Astrocyte (in vitro differentiated cells and primary cell): ENCODE measurements around the gene TGIF2. TPM values are rescaled to one million over a fixed set of nuclear protein-coding genes. Genes with fewer than 3 reads are reported as not detected.

ENCODE experiments used
- DNase-seq: peaks from one replicate; pipeline ENCODE4 v3.0.0-alpha.2; 2010; ENCODE audit warnings: low read depth
- FAIRE-seq: peaks from 2 replicates; lab custom pipeline; 2011; peaks lifted over from hg19 to GRCh38; lab: Jason Lieb, UNC
- H2AFZ ChIP-seq: 2 replicates; pipeline ENCODE4 v1.6.0; 2012; ENCODE audit warnings: low read depth, low read length, inconsistent platforms
- H3K27ac ChIP-seq: 2 replicates; pipeline ENCODE4 v1.5.1; 2011; ENCODE audit warnings: low read depth, low read length, inconsistent platforms
- H3K27me3 ChIP-seq: 2 replicates; pipeline ENCODE4 v1.6.0; 2011; ENCODE audit warnings: low read length, inconsistent platforms; ENCODE audit not compliant: insufficient read depth
- H3K36me3 ChIP-seq: 2 replicates; pipeline ENCODE4 v1.5.1; 2011; ENCODE audit warnings: low read length, inconsistent platforms; ENCODE audit not compliant: insufficient read depth
- H3K4me1 ChIP-seq: 2 replicates; pipeline ENCODE4 v1.5.1; 2011; ENCODE audit warnings: low read length, inconsistent platforms; ENCODE audit not compliant: insufficient read depth
- H3K4me2 ChIP-seq: 2 replicates; pipeline ENCODE4 v1.6.0; 2012; ENCODE audit warnings: low read length, inconsistent platforms
- H3K4me3 ChIP-seq: 2 replicates; pipeline ENCODE4 v1.5.1; 2011; ENCODE audit warnings: low read depth, mild to moderate bottlenecking, low read length, inconsistent platforms; ENCODE audit not compliant: insufficient read depth
- H3K79me2 ChIP-seq: 2 replicates; pipeline ENCODE4 v1.6.0; 2012; ENCODE audit warnings: mild to moderate bottlenecking, low read length, inconsistent platforms; ENCODE audit not compliant: insufficient read depth
- H3K9ac ChIP-seq: 2 replicates; pipeline ENCODE4 v1.6.0; 2012; ENCODE audit warnings: mild to moderate bottlenecking, low read length, inconsistent platforms
- H3K9me3 ChIP-seq: 2 replicates; pipeline ENCODE4 v1.5.1; 2012; ENCODE audit warnings: low read depth, mild to moderate bottlenecking, low read length, inconsistent platforms; ENCODE audit not compliant: insufficient read depth
- H4K20me1 ChIP-seq: 2 replicates; pipeline ENCODE4 v1.6.0; 2012; ENCODE audit warnings: low read length, inconsistent platforms; ENCODE audit not compliant: insufficient read depth
- H3K27ac Mint-ChIP-seq: one replicate; pipeline ENCODE4 v1.8.0; 2021; ENCODE audit warnings: mild to moderate bottlenecking, mixed read lengths; ENCODE audit not compliant: unreplicated experiment
- H3K27me3 Mint-ChIP-seq: one replicate; pipeline ENCODE4 v1.8.0; 2021; ENCODE audit warnings: low read depth, mixed read lengths; ENCODE audit not compliant: unreplicated experiment
- H3K36me3 Mint-ChIP-seq: one replicate; pipeline ENCODE4 v1.8.0; 2021; ENCODE audit warnings: low read depth, mixed read lengths; ENCODE audit not compliant: unreplicated experiment
- H3K4me1 Mint-ChIP-seq: one replicate; pipeline ENCODE4 v1.8.0; 2021; ENCODE audit warnings: low read depth, mixed read lengths; ENCODE audit not compliant: unreplicated experiment
- H3K4me3 Mint-ChIP-seq: one replicate; pipeline ENCODE4 v1.8.0; 2021; ENCODE audit warnings: mild to moderate bottlenecking, moderate library complexity, mixed read lengths; ENCODE audit not compliant: unreplicated experiment
- H3K9me3 Mint-ChIP-seq: one replicate; pipeline ENCODE4 v1.8.0; 2021; ENCODE audit warnings: mild to moderate bottlenecking, mixed read lengths; ENCODE audit not compliant: unreplicated experiment
- CTCF ChIP-seq: IDR thresholded peaks from 2 replicates; pipeline ENCODE4 v1.5.1; 2011; ENCODE audit warnings: low read depth, mild to moderate bottlenecking, inconsistent platforms, low read length, moderate library complexity; ENCODE audit not compliant: insufficient read depth
- EZH2 ChIP-seq: IDR thresholded peaks from 2 replicates; pipeline ENCODE4 v1.6.1; 2012; ENCODE audit warnings: mild to moderate bottlenecking, low read length, inconsistent platforms; ENCODE audit not compliant: insufficient read depth
- total RNA-seq: library from RNA; stranded (reverse); gene quantifications from 2 replicates; pipeline ENCODE4 v1.2.1, GENCODE V29; 2021

Gene TGIF2
- total RNA-seq, 1 donor from 2014 or later, result 24.4 TPM

- H3K36me3 Mint-ChIP-seq, result peaks cover 18% of the 10 kb centered on the region
- no peaks in the 10 kb centered on the region for H3K27me3 Mint-ChIP-seq
These were observed 46.8 kb upstream of the TGIF2 start for GRCh38 chr20:36526521-36527011.

GRCh38 chr20:36527331-36528125 lies 45.9 kb upstream of the TGIF2 start:
- no peak overlapping the region for H3K27ac Mint-ChIP-seq
- H3K4me3 Mint-ChIP-seq, result no peak overlapping the region
- Histone ChIP-seq H3K4me3 (no peak overlapping the region), H3K9ac (no peak overlapping the region), H3K9me3 (no peaks in the 10 kb centered on the region), H3K4me2 (no peak overlapping the region), H3K4me1 (no peaks in the 10 kb centered on the region), H3K27ac (no peak overlapping the region), H2AFZ (no peak overlapping the region), H4K20me1 (peaks cover 50% of the 10 kb centered on the region), H3K79me2 (peaks cover 15% of the 10 kb centered on the region), H3K27me3 (no peaks in the 10 kb centered on the region), H3K36me3 (peaks cover 52% of the 10 kb centered on the region)
- peaks cover 18% of the 10 kb centered on the region for H3K36me3 Mint-ChIP-seq
- no peak for TF ChIP-seq CTCF
- TF ChIP-seq EZH2, result no peak
- H3K27me3 Mint-ChIP-seq, result no peaks in the 10 kb centered on the region
- FAIRE-seq (no peak), DNase-seq (no peak)
- no peaks in the 10 kb centered on the region for H3K9me3 Mint-ChIP-seq
- H3K4me1 Mint-ChIP-seq, result no peaks in the 10 kb centered on the region

More at GRCh38 chr20:36526521-36527011, 46.8 kb upstream of the TGIF2 start:
- no peak overlapping the region for H3K27ac ChIP-seq
- H3K4me2 ChIP-seq, result no peak overlapping the region
- Mint-ChIP-seq H3K27ac (no peak overlapping the region), H3K9me3 (no peaks in the 10 kb centered on the region), H3K4me1 (no peaks in the 10 kb centered on the region), H3K4me3 (no peak overlapping the region)
- DNase-seq (no peak), FAIRE-seq (no peak)
- peaks cover 57% of the 10 kb centered on the region for H3K36me3 ChIP-seq
- peaks cover 25% of the 10 kb centered on the region for H3K79me2 ChIP-seq
- H3K9me3 ChIP-seq, result no peaks in the 10 kb centered on the region
- H4K20me1 ChIP-seq, result peaks cover 59% of the 10 kb centered on the region
- no peak overlapping the region for H3K9ac ChIP-seq
- no peak overlapping the region for H3K4me3 ChIP-seq
- TF ChIP-seq CTCF, result no peak
- no peak for TF ChIP-seq EZH2
- H2AFZ ChIP-seq, result no peak overlapping the region
- no peaks in the 10 kb centered on the region for H3K27me3 ChIP-seq
- H3K4me1 ChIP-seq, result no peaks in the 10 kb centered on the region
